HepG2 (cell line): ENCODE data around the gene CLEC2D. TPM values are rescaled to one million over a fixed set of nuclear protein-coding genes. Genes with fewer than 3 reads are reported as not detected.

ENCODE experiments used
- ATF7-NPFF ChIP-seq: sonication (generic); formaldehyde crosslinking; IDR thresholded peaks from 2 replicates; pipeline ENCODE4 v1.8.1; 2023; ENCODE audit warnings: mild to moderate bottlenecking, low read depth, missing genetic modification reagents, moderate library complexity
- CEBPG ChIP-seq: IDR thresholded peaks from 2 replicates; pipeline ENCODE4 v1.6.1; 2016
- CENPX ChIP-seq: sonication (generic); formaldehyde crosslinking; IDR thresholded peaks from 2 replicates; pipeline ENCODE4 v1.9.0; 2021; ENCODE audit warnings: mild to moderate bottlenecking, missing genetic modification reagents, moderate library complexity
- FLYWCH1 ChIP-seq: sonication (generic); formaldehyde crosslinking; IDR thresholded peaks from 2 replicates; pipeline ENCODE4 v1.8.1; 2023; ENCODE audit warnings: mild to moderate bottlenecking, missing genetic modification reagents
- JUNB ChIP-seq: sonication (generic); formaldehyde crosslinking; IDR thresholded peaks from 2 replicates; pipeline ENCODE4 v1.8.0; 2022; ENCODE audit warnings: missing genetic modification reagents, mild to moderate bottlenecking, borderline replicate concordance
- KDM4B ChIP-seq: sonication (generic); formaldehyde crosslinking; IDR thresholded peaks from 2 replicates; pipeline ENCODE4 v1.4.0; 2020; ENCODE audit warnings: missing genetic modification reagents
- MXI1 ChIP-seq: IDR thresholded peaks from 3 replicates; pipeline ENCODE4 v1.6.1; 2012; ENCODE audit warnings: low read depth, low read length, inconsistent platforms, borderline replicate concordance
- NFIC ChIP-seq: IDR thresholded peaks from 2 replicates; pipeline ENCODE4 v1.6.1; 2012; ENCODE audit warnings: mild to moderate bottlenecking, low read length, inconsistent platforms
- NR2C2 ChIP-seq: sonication (generic); formaldehyde crosslinking; IDR thresholded peaks from 2 replicates; pipeline ENCODE4 v1.4.0; 2020; ENCODE audit warnings: missing genetic modification reagents, mild to moderate bottlenecking, moderate library complexity, borderline replicate concordance
- PAF1 ChIP-seq: IDR thresholded peaks from 2 replicates; pipeline ENCODE4 v1.6.1; 2016; ENCODE audit warnings: missing genetic modification reagents, missing compliant biosample characterization
- SIN3B ChIP-seq: fragments of 150-350 bp; IDR thresholded peaks from 2 replicates; pipeline ENCODE4 v1.6.1; 2014; ENCODE audit warnings: low read length
- SIX1 ChIP-seq: sonication (generic); formaldehyde crosslinking; IDR thresholded peaks from 2 replicates; pipeline ENCODE4 v1.4.0; 2020; ENCODE audit warnings: missing genetic modification reagents, borderline replicate concordance
- SRSF4 ChIP-seq: fragments of 200-400 bp; formaldehyde crosslinking; IDR thresholded peaks from one replicate; pipeline ENCODE4 v1.6.1; 2018; ENCODE audit warnings: mild to moderate bottlenecking, low read depth, low read length, moderate library complexity; ENCODE audit not compliant: poor library complexity, severe bottlenecking
- U2AF2 ChIP-seq: fragments of 200-400 bp; formaldehyde crosslinking; IDR thresholded peaks from 2 replicates; pipeline ENCODE4 v1.6.1; 2017; ENCODE audit warnings: low read depth, mild to moderate bottlenecking, low read length
- ZBTB7B ChIP-seq: sonication (generic); formaldehyde crosslinking; IDR thresholded peaks from 2 replicates; pipeline ENCODE4 v1.4.0; 2020; ENCODE audit warnings: missing genetic modification reagents
- ZNF317 ChIP-seq: sonication (generic); formaldehyde crosslinking; IDR thresholded peaks from 2 replicates; pipeline ENCODE4 v1.5.0; 2020; ENCODE audit warnings: mild to moderate bottlenecking, missing genetic modification reagents
- ZNF703 ChIP-seq: sonication (generic); formaldehyde crosslinking; IDR thresholded peaks from 2 replicates; pipeline ENCODE4 v1.5.1; 2020; ENCODE audit warnings: missing genetic modification reagents, mild to moderate bottlenecking, moderate library complexity, borderline replicate concordance
- ZNF768 ChIP-seq: sonication (generic); formaldehyde crosslinking; IDR thresholded peaks from 2 replicates; pipeline ENCODE4 v1.4.0; 2020; ENCODE audit warnings: missing genetic modification reagents
- polyA plus RNA-seq, 8 experiments: library from polyadenylated mRNA; depleted of rRNA in 3 of 8; stranded (reverse) in 7 of 8; unstranded in 1 of 8; fragments of >200 nt; fragmentation: Illumina TruSeq in 4 of 8; extraction: Trizol in 4 of 8; gene quantifications; 2 replicates each; pipeline versions ENCODE4 v1.2.1 to v1.2.3, GENCODE V29; 2011 to 2016; ENCODE audit warnings: low read depth in 4 of 8, missing spikeins in 1 of 8, mixed read lengths in 1 of 8; ENCODE audit not compliant: insufficient read depth in 1 of 8
- total RNA-seq, 5 experiments: library from RNA; depleted of rRNA; stranded (reverse); fragments of >200 nt; fragmentation: Illumina TruSeq; extraction: Trizol; gene quantifications; 2 replicates each; pipeline ENCODE4 v1.2.3, GENCODE V29; 2016; ENCODE audit warnings: low read depth in 1 of 5
- TF ChIP-seq, protein P1 (sequence below): sonication (generic); formaldehyde crosslinking; conservative IDR thresholded peaks from 2 replicates; pipeline ENCODE4 v1.4.0; 2020; ENCODE audit warnings: missing genetic modification reagents
- TF ChIP-seq, protein P2 (sequence below): sonication (generic); formaldehyde crosslinking; IDR thresholded peaks from 2 replicates; pipeline ENCODE4 v1.8.0; 2022; ENCODE audit warnings: mild to moderate bottlenecking, missing genetic modification reagents, moderate library complexity
- TF ChIP-seq, protein P3 (sequence below): sonication (generic); formaldehyde crosslinking; IDR thresholded peaks from 2 replicates; pipeline ENCODE4 v1.4.0; 2020; ENCODE audit warnings: mild to moderate bottlenecking, missing genetic modification reagents
- TF ChIP-seq, protein P4 (sequence below): sonication (generic); formaldehyde crosslinking; IDR thresholded peaks from 2 replicates; pipeline ENCODE4 v1.4.0; 2020; ENCODE audit warnings: mild to moderate bottlenecking, missing genetic modification reagents

CLEC2D gene
- total and polyA plus RNA-seq, 2 of the 13 experiments (the other 11 are each of a cell fraction or from before 2014, with no cell fraction given), result 2.5 to 8.6 TPM

DNA sequence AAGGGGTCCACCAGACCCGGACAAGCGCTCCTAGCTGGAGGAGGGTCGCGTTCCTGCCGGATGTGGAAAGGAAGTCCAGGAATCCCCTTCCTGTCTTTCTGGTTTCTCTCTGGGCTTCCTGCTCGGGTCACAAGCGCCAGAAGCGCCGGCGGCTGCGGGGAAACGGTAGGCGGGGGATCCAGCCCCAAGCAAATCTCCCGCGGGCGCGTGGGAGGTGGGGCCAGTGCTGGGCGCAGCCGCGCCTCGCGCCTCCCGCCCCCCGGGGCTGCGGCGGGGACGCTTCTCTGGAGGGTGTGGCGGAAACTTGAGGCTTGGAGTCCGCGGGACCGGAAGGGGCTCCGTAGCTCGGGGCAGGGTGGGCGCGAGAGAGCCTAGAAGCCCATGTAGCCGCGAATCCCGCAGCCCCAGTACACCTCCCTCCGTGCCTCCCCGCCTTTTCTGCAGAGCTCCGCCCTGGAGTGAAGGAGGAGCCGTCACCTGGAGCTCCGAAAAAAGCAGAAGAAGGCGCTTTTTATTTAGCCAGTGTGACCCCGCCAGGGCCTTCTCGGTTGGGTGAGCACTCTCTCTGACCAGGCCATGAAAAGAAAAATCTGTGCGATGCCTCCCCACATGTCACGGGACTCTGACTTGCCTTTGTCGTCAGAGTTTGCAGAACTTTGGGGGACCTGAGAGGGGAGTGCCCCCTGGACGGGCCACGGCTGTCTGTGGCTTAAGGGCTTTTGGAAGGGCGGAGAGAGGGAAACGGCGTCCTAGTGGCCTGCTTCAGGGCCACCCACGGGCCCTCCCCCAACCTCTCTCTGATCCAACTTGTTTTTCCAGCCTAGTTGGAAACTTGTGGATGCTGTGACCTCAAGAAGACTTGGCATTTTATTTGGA is 21.4 kb upstream of the CLEC2D start (continued):
- TF ChIP-seq SRSF4 (no peak), ZNF703 (peak; percentile 79; the same call in 1 of the 2 replicates), NFIC (no peak), ZNF317 (CRISPR knock-in tag) (peak; percentile 81), KDM4B (CRISPR knock-in tag) (0 out of 2 replicates have a peak, but pooled peaks have one; percentile 73), ATF7-NPFF (CRISPR knock-in tag) (peak; percentile 71), SIN3B (peak; percentile 77), ZBTB7B (CRISPR knock-in tag) (peak; percentile 94), NR2C2 (CRISPR knock-in tag) (peak; percentile 22; the same call in 1 of the 2 replicates), CENPX (CRISPR knock-in tag) (no peak), MXI1 (peak; percentile 70; the same call in 1 of the 3 replicates), PAF1 (CRISPR knock-in tag) (no peak), ZNF768 (peak; percentile 15; the same call in 1 of the 2 replicates), SIX1 (0 out of 2 replicates have a peak, but pooled peaks have one; percentile 10), FLYWCH1 (0 out of 2 replicates have a peak, but pooled peaks have one; percentile 88), U2AF2 (0 out of 2 replicates have a peak, but pooled peaks have one; percentile 46), JUNB (CRISPR knock-in tag) (no peak), CEBPG (CRISPR knock-in tag) (0 out of 2 replicates have a peak, but pooled peaks have one; percentile 5)
- TF ChIP-seq, protein P1, sequence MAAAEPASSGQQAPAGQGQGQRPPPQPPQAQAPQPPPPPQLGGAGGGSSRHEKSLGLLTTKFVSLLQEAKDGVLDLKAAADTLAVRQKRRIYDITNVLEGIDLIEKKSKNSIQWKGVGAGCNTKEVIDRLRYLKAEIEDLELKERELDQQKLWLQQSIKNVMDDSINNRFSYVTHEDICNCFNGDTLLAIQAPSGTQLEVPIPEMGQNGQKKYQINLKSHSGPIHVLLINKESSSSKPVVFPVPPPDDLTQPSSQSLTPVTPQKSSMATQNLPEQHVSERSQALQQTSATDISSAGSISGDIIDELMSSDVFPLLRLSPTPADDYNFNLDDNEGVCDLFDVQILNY, result peak; percentile 92
- TF ChIP-seq, protein P2, sequence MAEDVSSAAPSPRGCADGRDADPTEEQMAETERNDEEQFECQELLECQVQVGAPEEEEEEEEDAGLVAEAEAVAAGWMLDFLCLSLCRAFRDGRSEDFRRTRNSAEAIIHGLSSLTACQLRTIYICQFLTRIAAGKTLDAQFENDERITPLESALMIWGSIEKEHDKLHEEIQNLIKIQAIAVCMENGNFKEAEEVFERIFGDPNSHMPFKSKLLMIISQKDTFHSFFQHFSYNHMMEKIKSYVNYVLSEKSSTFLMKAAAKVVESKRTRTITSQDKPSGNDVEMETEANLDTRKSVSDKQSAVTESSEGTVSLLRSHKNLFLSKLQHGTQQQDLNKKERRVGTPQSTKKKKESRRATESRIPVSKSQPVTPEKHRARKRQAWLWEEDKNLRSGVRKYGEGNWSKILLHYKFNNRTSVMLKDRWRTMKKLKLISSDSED (CRISPR knock-in tag), result peak; percentile 76; the same call in 1 of the 2 replicates
- TF ChIP-seq, protein P3, sequence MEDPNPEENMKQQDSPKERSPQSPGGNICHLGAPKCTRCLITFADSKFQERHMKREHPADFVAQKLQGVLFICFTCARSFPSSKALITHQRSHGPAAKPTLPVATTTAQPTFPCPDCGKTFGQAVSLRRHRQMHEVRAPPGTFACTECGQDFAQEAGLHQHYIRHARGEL (CRISPR knock-in tag), result 0 out of 2 replicates have a peak, but pooled peaks have one; percentile 22
- TF ChIP-seq, protein P4, sequence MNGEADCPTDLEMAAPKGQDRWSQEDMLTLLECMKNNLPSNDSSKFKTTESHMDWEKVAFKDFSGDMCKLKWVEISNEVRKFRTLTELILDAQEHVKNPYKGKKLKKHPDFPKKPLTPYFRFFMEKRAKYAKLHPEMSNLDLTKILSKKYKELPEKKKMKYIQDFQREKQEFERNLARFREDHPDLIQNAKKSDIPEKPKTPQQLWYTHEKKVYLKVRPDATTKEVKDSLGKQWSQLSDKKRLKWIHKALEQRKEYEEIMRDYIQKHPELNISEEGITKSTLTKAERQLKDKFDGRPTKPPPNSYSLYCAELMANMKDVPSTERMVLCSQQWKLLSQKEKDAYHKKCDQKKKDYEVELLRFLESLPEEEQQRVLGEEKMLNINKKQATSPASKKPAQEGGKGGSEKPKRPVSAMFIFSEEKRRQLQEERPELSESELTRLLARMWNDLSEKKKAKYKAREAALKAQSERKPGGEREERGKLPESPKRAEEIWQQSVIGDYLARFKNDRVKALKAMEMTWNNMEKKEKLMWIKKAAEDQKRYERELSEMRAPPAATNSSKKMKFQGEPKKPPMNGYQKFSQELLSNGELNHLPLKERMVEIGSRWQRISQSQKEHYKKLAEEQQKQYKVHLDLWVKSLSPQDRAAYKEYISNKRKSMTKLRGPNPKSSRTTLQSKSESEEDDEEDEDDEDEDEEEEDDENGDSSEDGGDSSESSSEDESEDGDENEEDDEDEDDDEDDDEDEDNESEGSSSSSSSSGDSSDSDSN (CRISPR knock-in tag), result peak; percentile 68; the same call in 1 of the 2 replicates
